ENCODE data around the gene UGT3A2.
"Not testable (repeated sequence)": the region's sequence is repeated elsewhere in the genome, so short reads cannot be mapped to it uniquely, and the experiment has no call there.

- TF ChIP-seq CTCF (IDR thresholded peaks at IDR 0.05; ENCODE audit: low read depth, low read length, poor library complexity, severe bottlenecking); EZH2phosphoT487 (IDR thresholded peaks at IDR 0.05; ENCODE audit: borderline replicate concordance, low read length): not testable (repeated sequence)
These were observed 44.4 kb downstream of the UGT3A2 start for GRCh38 chr5:36022246-36022645.

All from DOHH2 (cell line).